Osteocyte (in vitro differentiated cells): Measurements from ENCODE around the gene BRK1. TPM values are rescaled to one million over a fixed set of nuclear protein-coding genes. Genes with fewer than 3 reads are reported as not detected.
"Not testable (repeated sequence)": the region's sequence is repeated elsewhere in the genome, so short reads cannot be mapped to it uniquely, and the experiment has no call there.

Source experiments
- DNase-seq: peaks from one replicate; pipeline ENCODE4 v3.0.0; 2021; ENCODE audit warnings: mixed read lengths; ENCODE audit not compliant: unreplicated experiment; ENCODE audit errors: extremely low spot score
- H3K27ac Mint-ChIP-seq: one replicate; pipeline ENCODE4 v1.8.0; 2021; ENCODE audit warnings: mild to moderate bottlenecking, mixed read lengths; ENCODE audit not compliant: unreplicated experiment
- H3K27me3 Mint-ChIP-seq: one replicate; pipeline ENCODE4 v1.8.0; 2021; ENCODE audit warnings: mixed read lengths; ENCODE audit not compliant: unreplicated experiment
- H3K36me3 Mint-ChIP-seq: one replicate; pipeline ENCODE4 v1.8.0; 2021; ENCODE audit warnings: mixed read lengths; ENCODE audit not compliant: unreplicated experiment
- H3K4me1 Mint-ChIP-seq: one replicate; pipeline ENCODE4 v1.8.0; 2021; ENCODE audit warnings: mixed read lengths; ENCODE audit not compliant: unreplicated experiment
- H3K4me3 Mint-ChIP-seq: one replicate; pipeline ENCODE4 v1.8.0; 2021; ENCODE audit warnings: mild to moderate bottlenecking, moderate library complexity, mixed read lengths; ENCODE audit not compliant: unreplicated experiment
- H3K9me3 Mint-ChIP-seq: one replicate; pipeline ENCODE4 v1.8.0; 2021; ENCODE audit warnings: mixed read lengths; ENCODE audit not compliant: unreplicated experiment
- total RNA-seq: library from RNA; stranded (reverse); gene quantifications from 2 replicates; pipeline ENCODE4 v1.2.1, GENCODE V29; 2021
- TF ChIP-seq, protein P1 (sequence below): fragments of 200-600 bp; sonication (generic); IDR thresholded peaks from 2 replicates; pipeline ENCODE4 v1.5.0; 2021; ENCODE audit warnings: antibody characterized with exemption, mild to moderate bottlenecking, moderate library complexity

Gene BRK1
- total RNA-seq, 1 donor from 2014 or later: 144 TPM

DNA sequence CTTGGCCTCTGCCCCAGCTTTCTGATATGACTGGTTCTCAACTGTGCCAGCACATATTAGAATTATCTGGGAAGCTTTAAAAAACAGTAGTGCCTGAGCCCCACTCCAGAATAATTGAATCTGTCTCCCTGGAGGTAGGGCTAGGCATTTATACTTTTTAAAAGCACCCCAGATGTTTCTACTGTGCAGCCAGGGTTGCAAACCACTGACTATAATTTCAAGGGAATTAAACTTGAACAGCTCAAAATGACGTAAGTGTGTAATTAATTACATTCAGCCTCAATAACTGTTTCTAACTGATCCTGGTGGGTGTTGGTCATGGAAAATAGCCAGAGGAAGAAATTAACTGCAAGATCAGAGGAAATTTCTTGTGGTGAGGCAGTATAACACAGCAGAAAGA is 44.9 kb downstream of the BRK1 start:
- H3K27ac Mint-ChIP-seq: no peak overlapping the region
- H3K4me3 Mint-ChIP-seq: no peak overlapping the region
- no peak for DNase-seq
- H3K9me3 Mint-ChIP-seq: no peaks in the 10 kb centered on the region
- no peaks in the 10 kb centered on the region for H3K27me3 Mint-ChIP-seq
- TF ChIP-seq, protein P1, sequence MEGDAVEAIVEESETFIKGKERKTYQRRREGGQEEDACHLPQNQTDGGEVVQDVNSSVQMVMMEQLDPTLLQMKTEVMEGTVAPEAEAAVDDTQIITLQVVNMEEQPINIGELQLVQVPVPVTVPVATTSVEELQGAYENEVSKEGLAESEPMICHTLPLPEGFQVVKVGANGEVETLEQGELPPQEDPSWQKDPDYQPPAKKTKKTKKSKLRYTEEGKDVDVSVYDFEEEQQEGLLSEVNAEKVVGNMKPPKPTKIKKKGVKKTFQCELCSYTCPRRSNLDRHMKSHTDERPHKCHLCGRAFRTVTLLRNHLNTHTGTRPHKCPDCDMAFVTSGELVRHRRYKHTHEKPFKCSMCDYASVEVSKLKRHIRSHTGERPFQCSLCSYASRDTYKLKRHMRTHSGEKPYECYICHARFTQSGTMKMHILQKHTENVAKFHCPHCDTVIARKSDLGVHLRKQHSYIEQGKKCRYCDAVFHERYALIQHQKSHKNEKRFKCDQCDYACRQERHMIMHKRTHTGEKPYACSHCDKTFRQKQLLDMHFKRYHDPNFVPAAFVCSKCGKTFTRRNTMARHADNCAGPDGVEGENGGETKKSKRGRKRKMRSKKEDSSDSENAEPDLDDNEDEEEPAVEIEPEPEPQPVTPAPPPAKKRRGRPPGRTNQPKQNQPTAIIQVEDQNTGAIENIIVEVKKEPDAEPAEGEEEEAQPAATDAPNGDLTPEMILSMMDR: no peak
- H3K36me3 Mint-ChIP-seq: no peaks in the 10 kb centered on the region
- no peaks in the 10 kb centered on the region for H3K4me1 Mint-ChIP-seq

DNA sequence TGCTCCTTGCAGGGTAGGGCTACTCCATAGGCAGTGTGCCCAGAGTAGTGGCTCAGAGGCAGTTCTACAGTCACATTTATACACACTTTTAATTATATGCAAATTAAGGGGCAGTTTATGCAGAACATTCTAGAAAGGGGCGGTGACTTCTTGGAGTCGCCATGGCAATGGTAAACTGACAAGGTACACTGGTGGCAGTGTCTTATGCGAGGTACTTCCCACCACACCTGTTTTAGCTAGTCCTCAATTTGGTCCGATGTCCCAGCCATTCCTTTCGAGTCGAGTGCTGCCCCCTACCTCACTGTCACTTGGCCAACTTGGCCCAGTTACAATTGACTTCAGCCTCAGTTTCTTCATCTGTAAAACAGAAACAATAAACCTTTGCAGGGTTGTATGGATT is 45.5 kb downstream of the BRK1 start:
- no peaks in the 10 kb centered on the region for H3K27me3 Mint-ChIP-seq
- no peaks in the 10 kb centered on the region for H3K36me3 Mint-ChIP-seq
- DNase-seq: no peak
- H3K4me1 Mint-ChIP-seq: no peaks in the 10 kb centered on the region
- H3K27ac Mint-ChIP-seq: no peak overlapping the region
- TF ChIP-seq, protein P1: no peak
- H3K9me3 Mint-ChIP-seq: no peaks in the 10 kb centered on the region
- H3K4me3 Mint-ChIP-seq: no peak overlapping the region

DNA sequence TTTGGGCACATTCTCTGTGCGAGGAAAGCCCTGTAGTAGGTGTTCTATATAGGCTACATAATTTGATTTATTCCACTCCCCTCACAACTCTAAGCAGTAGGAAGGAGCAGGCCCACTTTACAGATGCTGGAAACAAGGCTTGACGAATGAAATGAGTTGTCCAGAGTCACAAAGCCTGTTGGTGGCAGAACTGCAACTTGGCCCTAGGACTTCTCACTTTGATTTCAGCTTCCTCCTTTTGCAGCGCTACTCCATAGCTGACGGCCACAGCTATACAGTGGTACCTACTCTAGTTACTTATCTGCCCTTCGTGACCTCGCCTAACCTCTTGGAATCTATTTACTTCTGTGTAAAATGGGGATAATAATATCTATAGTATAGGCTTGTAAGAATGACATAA is 46.7 kb downstream of the BRK1 start:
- Mint-ChIP-seq H3K36me3 (no peaks in the 10 kb centered on the region), H3K4me3 (no peak overlapping the region), H3K4me1 (peaks cover 3% of the 10 kb centered on the region), H3K9me3 (no peaks in the 10 kb centered on the region), H3K27me3 (no peaks in the 10 kb centered on the region), H3K27ac (no peak overlapping the region)
- DNase-seq: no peak
- TF ChIP-seq, protein P1: no peak

DNA sequence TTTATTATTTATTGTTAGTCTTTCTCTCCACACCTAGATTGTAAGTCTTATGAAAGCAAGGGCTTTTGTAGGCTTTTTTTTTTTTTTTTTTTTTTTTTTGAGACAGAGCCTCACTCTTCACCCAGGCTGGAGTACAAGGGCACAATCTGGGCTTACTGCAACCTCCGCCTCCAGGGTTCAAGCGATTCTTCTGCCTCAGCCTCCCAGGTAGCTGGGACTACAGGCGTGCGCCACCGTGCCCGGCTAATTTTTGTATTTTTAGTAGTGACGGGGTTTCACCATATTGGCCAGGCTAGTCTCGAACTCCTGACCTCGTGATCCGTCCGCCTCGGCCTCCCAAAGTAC is 48.7 kb downstream of the BRK1 start:
- H3K4me1 Mint-ChIP-seq, DNase-seq, H3K27ac Mint-ChIP-seq, H3K36me3 Mint-ChIP-seq, H3K9me3 Mint-ChIP-seq, H3K27me3 Mint-ChIP-seq: not testable (repeated sequence)
- peak overlapping the region; percentile 76 for H3K4me3 Mint-ChIP-seq

DNA sequence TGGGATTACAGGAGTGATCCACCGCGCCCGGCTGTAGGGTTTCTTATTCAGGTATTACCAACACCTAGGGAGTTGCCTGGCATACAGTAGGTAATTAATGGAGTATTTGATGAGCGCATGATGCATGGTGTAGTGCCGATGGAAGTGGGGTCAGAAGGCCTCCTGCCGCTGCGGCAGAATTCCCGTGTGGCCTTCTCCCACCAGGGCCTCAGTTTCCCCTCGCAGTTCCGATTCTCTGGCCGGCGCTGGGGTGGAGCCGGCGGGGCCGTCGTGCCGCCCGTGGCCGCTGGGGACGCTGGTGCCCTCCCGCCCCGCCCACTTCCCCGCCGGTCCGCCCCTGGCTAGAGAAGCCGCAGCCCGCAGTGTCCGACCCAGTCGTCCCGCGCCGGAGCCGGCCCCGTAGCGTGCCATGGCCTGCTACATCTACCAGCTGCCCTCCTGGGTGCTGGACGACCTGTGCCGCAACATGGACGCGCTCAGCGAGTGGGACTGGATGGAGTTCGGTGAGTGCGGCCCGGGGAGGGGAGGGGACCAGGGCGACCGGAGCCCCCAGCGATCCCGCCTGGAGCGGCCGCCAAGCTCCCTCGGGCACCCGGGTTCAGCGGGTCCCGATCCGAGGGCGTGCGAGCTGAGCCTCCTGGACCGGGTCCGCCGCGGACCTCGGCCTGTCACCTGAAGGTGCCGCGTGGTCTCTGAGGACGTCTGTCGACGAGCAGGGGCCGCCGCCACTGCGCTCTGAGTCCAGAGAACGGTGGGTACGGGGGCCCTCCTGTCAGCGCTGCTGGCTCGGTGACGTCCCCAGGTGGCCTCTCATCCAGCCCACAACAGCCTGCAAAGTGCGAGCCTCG is 49.3 kb downstream of the BRK1 start, which contains the start of gene IRAK2:
TSS of gene IRAK2 (plus strand) at position 374 of the 848 bp plus-strand sequence. CDS start at position 410, 36 bp downstream.
- peaks cover 11% of the 10 kb centered on the region for H3K9me3 Mint-ChIP-seq
- DNase-seq: peak; percentile 91
- TF ChIP-seq, protein P1: peak; percentile 95
- H3K27me3 Mint-ChIP-seq: no peaks in the 10 kb centered on the region
- H3K4me3 Mint-ChIP-seq: peak within 1 kb of the TSS; percentile 76
- peaks cover 3% of the 10 kb centered on the region for H3K4me1 Mint-ChIP-seq
- peaks cover 3% of the 10 kb centered on the region for H3K36me3 Mint-ChIP-seq
- H3K27ac Mint-ChIP-seq: no peak within 1 kb of the TSS
